Keratinocyte (primary cell): ENCODE data around the gene KCNJ16. TPM values are rescaled to one million over a fixed set of nuclear protein-coding genes. Genes with fewer than 3 reads are reported as not detected.

Experiments used
- DNase-seq: peaks from one replicate; pipeline ENCODE4 v3.0.0-alpha.2; 2011; ENCODE audit warnings: low read depth, missing footprints, low spot score
- FAIRE-seq: peaks from 2 replicates; lab custom pipeline; 2011; peaks lifted over from hg19 to GRCh38; lab: Jason Lieb, UNC
- H2AFZ ChIP-seq: 2 replicates; pipeline ENCODE4 v1.6.0; 2012; ENCODE audit warnings: low read length, control low read depth, inconsistent platforms; ENCODE audit not compliant: control insufficient read depth
- H3K27ac ChIP-seq: 2 replicates; pipeline ENCODE4 v1.5.1; 2011; ENCODE audit warnings: low read length; ENCODE audit not compliant: control insufficient read depth, insufficient read depth
- H3K27me3 ChIP-seq: 3 replicates; pipeline ENCODE4 v1.6.0; 2011; ENCODE audit warnings: low read length; ENCODE audit not compliant: control insufficient read depth, insufficient read depth; ENCODE audit errors: extremely low read depth
- H3K36me3 ChIP-seq, 2 experiments: 2 replicates in 1 of 2; 3 replicates in 1 of 2; pipeline ENCODE4 v1.5.1; 2011; ENCODE audit warnings: low read length in 2 of 2, mild to moderate bottlenecking in 1 of 2; ENCODE audit not compliant: control insufficient read depth in 2 of 2, insufficient read depth in 2 of 2; ENCODE audit errors: extremely low read depth in 1 of 2
- H3K4me1 ChIP-seq: 3 replicates; pipeline ENCODE4 v1.5.1; 2011; ENCODE audit warnings: low read length; ENCODE audit not compliant: control insufficient read depth, insufficient read depth; ENCODE audit errors: extremely low read depth
- H3K4me2 ChIP-seq: 3 replicates; pipeline ENCODE4 v1.6.0; 2011; ENCODE audit warnings: low read depth, low read length; ENCODE audit not compliant: control insufficient read depth, insufficient read depth; ENCODE audit errors: extremely low read depth
- H3K4me3 ChIP-seq, 3 experiments: fragments of 200-600 bp in 1 of 3; sonication (generic) in 1 of 3; 2 replicates in 2 of 3; 3 replicates in 1 of 3; pipeline ENCODE4 v1.5.1; 2011 to 2016; ENCODE audit warnings: low read length in 3 of 3, mild to moderate bottlenecking in 3 of 3, control low read depth in 2 of 3, inconsistent platforms in 1 of 3, low read depth in 1 of 3, mixed read lengths in 1 of 3, mixed run types in 1 of 3, moderate library complexity in 1 of 3; ENCODE audit not compliant: control insufficient read depth in 2 of 3, insufficient read depth in 2 of 3; ENCODE audit errors: extremely low read depth in 1 of 3
- H3K79me2 ChIP-seq: 2 replicates; pipeline ENCODE4 v1.6.0; 2012; ENCODE audit warnings: low read length; ENCODE audit not compliant: control insufficient read depth, insufficient read depth
- H3K9ac ChIP-seq: 3 replicates; pipeline ENCODE4 v1.6.0; 2011; ENCODE audit warnings: low read length; ENCODE audit not compliant: control insufficient read depth, insufficient read depth; ENCODE audit errors: extremely low read depth
- H3K9me1 ChIP-seq: 3 replicates; pipeline ENCODE4 v1.6.0; 2011; ENCODE audit warnings: low read length; ENCODE audit not compliant: control insufficient read depth, insufficient read depth; ENCODE audit errors: extremely low read depth
- H3K9me3 ChIP-seq: 2 replicates; pipeline ENCODE4 v1.5.1; 2012; ENCODE audit warnings: low read depth, low read length; ENCODE audit not compliant: control insufficient read depth
- H4K20me1 ChIP-seq: 3 replicates; pipeline ENCODE4 v1.6.0; 2011; ENCODE audit warnings: low read length; ENCODE audit not compliant: control insufficient read depth, insufficient read depth; ENCODE audit errors: extremely low read depth
- CTCF ChIP-seq, 3 experiments: IDR thresholded peaks in 1 of 3; conservative IDR thresholded peaks in 1 of 3; optimal IDR thresholded peaks in 1 of 3; 2 replicates in 2 of 3; 3 replicates in 1 of 3; pipeline versions ENCODE3 to v1.5.1; 2011; ENCODE audit warnings: low read length in 3 of 3, mild to moderate bottlenecking in 3 of 3, moderate library complexity in 2 of 3, control low read depth in 1 of 3, inconsistent platforms in 1 of 3; ENCODE audit not compliant: insufficient read depth in 2 of 3; ENCODE audit errors: extremely low read depth in 1 of 3
- EZH2 ChIP-seq: IDR thresholded peaks from one replicate; pipeline ENCODE4 v1.6.1; 2012; ENCODE audit warnings: inconsistent platforms, mild to moderate bottlenecking, low read length, moderate library complexity
- dilution Hi-C: fragments of 300-500 bp; cut with MboI; formaldehyde crosslinking; loops from one replicate; pipeline ENCODE4 v1.7.0; 2020; ENCODE audit warnings: low sequenced_read_pairs; ENCODE audit not compliant: extremely low pct_ligation_motif_present
- polyA plus RNA-seq, 5 experiments: library from polyadenylated mRNA; depleted of rRNA in 3 of 5; stranded (reverse) in 3 of 5; stranded (forward) in 1 of 5; unstranded in 1 of 5; fragments of >200 nt; gene quantifications; 1 replicate in 1 of 5; 2 replicates in 3 of 5; 3 replicates in 1 of 5; pipeline versions ENCODE4 v1.2.1 to v1.2.3, GENCODE V29; 2011 to 2012; ENCODE audit warnings: missing spikeins in 2 of 5, low read depth in 1 of 5, low replicate concordance in 1 of 5

KCNJ16 gene
- polyA plus RNA-seq, 1 donor (not counting 4 experiments of a cell fraction or from before 2014, with no cell fraction given) = not detected

- no peak overlapping the region for H2AFZ ChIP-seq
- no peaks in the 10 kb centered on the region for H3K27me3 ChIP-seq
- no peak overlapping the region for H3K9ac ChIP-seq
- H3K4me1 ChIP-seq = no peaks in the 10 kb centered on the region
- TF ChIP-seq EZH2 (no peak), CTCF (optimal IDR thresholded peaks at IDR 0.05 in 1 of 3, IDR thresholded peaks at IDR 0.05 in 1 of 3, conservative IDR thresholded peaks at IDR 0.05 in 1 of 3; ENCODE audit: extremely low read depth in 1 of 3, insufficient read depth in 2 of 3, low read length in 3 of 3) (no peak)
- no peaks in the 10 kb centered on the region for H3K9me3 ChIP-seq
- no peaks in the 10 kb centered on the region for H3K79me2 ChIP-seq
- H3K36me3 ChIP-seq = no peaks in the 10 kb centered on the region
- DNase-seq (no peak), FAIRE-seq (no peak)
- dilution Hi-C loops = no loop called here
- H3K4me2 ChIP-seq = no peak overlapping the region
- H3K9me1 ChIP-seq = no peaks in the 10 kb centered on the region
- H3K27ac ChIP-seq = no peak overlapping the region
- no peak overlapping the region for H3K4me3 ChIP-seq
- H4K20me1 ChIP-seq = no peaks in the 10 kb centered on the region
Observed at GRCh38 chr17:70055000-70055399, 20.0 kb upstream of the KCNJ16 start.

- H3K9me3 ChIP-seq = no peaks in the 10 kb centered on the region
- no peak overlapping the region for H3K27ac ChIP-seq
- dilution Hi-C loops = no loop called here
- H3K36me3 ChIP-seq = no peaks in the 10 kb centered on the region
- no peak overlapping the region for H3K9ac ChIP-seq
- TF ChIP-seq CTCF (optimal IDR thresholded peaks at IDR 0.05 in 1 of 3, IDR thresholded peaks at IDR 0.05 in 1 of 3, conservative IDR thresholded peaks at IDR 0.05 in 1 of 3; ENCODE audit: extremely low read depth in 1 of 3, insufficient read depth in 2 of 3, low read length in 3 of 3) (no peak), EZH2 (no peak)
- no peaks in the 10 kb centered on the region for H3K4me1 ChIP-seq
- H3K27me3 ChIP-seq = no peaks in the 10 kb centered on the region
- no peaks in the 10 kb centered on the region for H3K79me2 ChIP-seq
- no peaks in the 10 kb centered on the region for H3K9me1 ChIP-seq
- no peak overlapping the region for H3K4me2 ChIP-seq
- no peak for FAIRE-seq
- H3K4me3 ChIP-seq = no peak overlapping the region
- H2AFZ ChIP-seq = no peak overlapping the region
- no peak for DNase-seq
- no peaks in the 10 kb centered on the region for H4K20me1 ChIP-seq
Observed at GRCh38 chr17:70059071-70059470, 16.0 kb upstream of the KCNJ16 start.
